ENCODE results near the gene CXorf49.
"Not testable (repeated sequence)": the region's sequence is repeated elsewhere in the genome, so short reads cannot be mapped to it uniquely, and the experiment has no call there.

CXorf49 gene

GRCh38 chrX:71697466-71698298 lies 20.4 kb downstream of the CXorf49 start:
- H4K20me1 ChIP-seq (ENCODE audit: insufficient read depth, low read length, poor library complexity, severe bottlenecking); H3K4me1 ChIP-seq (ENCODE audit: insufficient read depth, low read length, poor library complexity, severe bottlenecking); H3K9ac ChIP-seq (ENCODE audit: low read depth, low read length, poor library complexity, severe bottlenecking); H3K36me3 ChIP-seq (ENCODE audit: insufficient read depth, low read length); H3K4me2 ChIP-seq (ENCODE audit: low read depth, low read length, poor library complexity, severe bottlenecking); H2AFZ ChIP-seq (ENCODE audit: low read length); H3F3A ChIP-seq (ENCODE audit: low read depth); H3K9me2 ChIP-seq (replicated peaks; ENCODE audit: low read depth, low read length); H3K9me3 ChIP-seq (ENCODE audit: insufficient read depth, low read depth, low read length); H3K4me3 ChIP-seq (ENCODE audit: low read length, poor library complexity, severe bottlenecking); H3K79me2 ChIP-seq (ENCODE audit: insufficient read depth, low read length); H3K27me3 ChIP-seq (ENCODE audit: insufficient read depth, low read length, poor library complexity, severe bottlenecking): not testable (repeated sequence)

GRCh38 chrX:71696641-71697465 lies 21.2 kb downstream of the CXorf49 start:
- not testable (repeated sequence) for H3K4me2 ChIP-seq (ENCODE audit: low read depth, low read length, poor library complexity, severe bottlenecking); H3K9ac ChIP-seq (ENCODE audit: low read depth, low read length, poor library complexity, severe bottlenecking); H2AFZ ChIP-seq (ENCODE audit: low read length); H4K20me1 ChIP-seq (ENCODE audit: insufficient read depth, low read length, poor library complexity, severe bottlenecking); H3K79me2 ChIP-seq (ENCODE audit: insufficient read depth, low read length); H3K4me3 ChIP-seq (ENCODE audit: low read length, poor library complexity, severe bottlenecking); H3K27me3 ChIP-seq (ENCODE audit: insufficient read depth, low read length, poor library complexity, severe bottlenecking); H3K9me2 ChIP-seq (replicated peaks; ENCODE audit: low read depth, low read length); H3K9me3 ChIP-seq (ENCODE audit: insufficient read depth, low read depth, low read length); H3F3A ChIP-seq (ENCODE audit: low read depth); H3K4me1 ChIP-seq (ENCODE audit: insufficient read depth, low read length, poor library complexity, severe bottlenecking); H3K36me3 ChIP-seq (ENCODE audit: insufficient read depth, low read length)

- no peaks in the 10 kb centered on the region for H3K9me2 ChIP-seq (replicated peaks; ENCODE audit: low read depth, low read length)
- H3K4me2 ChIP-seq (ENCODE audit: low read depth, low read length, poor library complexity, severe bottlenecking): no peak overlapping the region
- TF ChIP-seq EZH2phosphoT487 (IDR thresholded peaks at IDR 0.05; ENCODE audit: borderline replicate concordance): no peak
- H3K36me3 ChIP-seq (ENCODE audit: insufficient read depth, low read length): no peaks in the 10 kb centered on the region
- no peaks in the 10 kb centered on the region for H3K9me3 ChIP-seq (ENCODE audit: insufficient read depth, low read depth, low read length)
- no peaks in the 10 kb centered on the region for H3F3A ChIP-seq (ENCODE audit: low read depth)
- H3K79me2 ChIP-seq (ENCODE audit: insufficient read depth, low read length): no peaks in the 10 kb centered on the region
- H3K27me3 ChIP-seq (ENCODE audit: insufficient read depth, low read length, poor library complexity, severe bottlenecking): no peaks in the 10 kb centered on the region
- H3K9ac ChIP-seq (ENCODE audit: low read depth, low read length, poor library complexity, severe bottlenecking): no peak overlapping the region
- no peaks in the 10 kb centered on the region for H3K4me1 ChIP-seq (ENCODE audit: insufficient read depth, low read length, poor library complexity, severe bottlenecking)
- no peak overlapping the region for H3K4me3 ChIP-seq (ENCODE audit: low read length, poor library complexity, severe bottlenecking)
- H4K20me1 ChIP-seq (ENCODE audit: insufficient read depth, low read length, poor library complexity, severe bottlenecking): no peaks in the 10 kb centered on the region
- no peak overlapping the region for H2AFZ ChIP-seq (ENCODE audit: low read length)
Measured at GRCh38 chrX:71679575-71680207, 38.4 kb downstream of the CXorf49 start.

- not testable (repeated sequence) for H3K9ac ChIP-seq (ENCODE audit: low read depth, low read length, poor library complexity, severe bottlenecking); H3K4me3 ChIP-seq (ENCODE audit: low read length, poor library complexity, severe bottlenecking); H4K20me1 ChIP-seq (ENCODE audit: insufficient read depth, low read length, poor library complexity, severe bottlenecking); H3K4me2 ChIP-seq (ENCODE audit: low read depth, low read length, poor library complexity, severe bottlenecking); H3K9me3 ChIP-seq (ENCODE audit: insufficient read depth, low read depth, low read length); H3K4me1 ChIP-seq (ENCODE audit: insufficient read depth, low read length, poor library complexity, severe bottlenecking); H2AFZ ChIP-seq (ENCODE audit: low read length); H3K79me2 ChIP-seq (ENCODE audit: insufficient read depth, low read length); H3K27me3 ChIP-seq (ENCODE audit: insufficient read depth, low read length, poor library complexity, severe bottlenecking); H3F3A ChIP-seq (ENCODE audit: low read depth); H3K9me2 ChIP-seq (replicated peaks; ENCODE audit: low read depth, low read length); H3K36me3 ChIP-seq (ENCODE audit: insufficient read depth, low read length)
Measured at GRCh38 chrX:71677195-71677594, 40.9 kb downstream of the CXorf49 start.

- not testable (repeated sequence) for H2AFZ ChIP-seq (ENCODE audit: low read length); H3K9ac ChIP-seq (ENCODE audit: low read depth, low read length, poor library complexity, severe bottlenecking); H3K9me2 ChIP-seq (replicated peaks; ENCODE audit: low read depth, low read length); H3K4me1 ChIP-seq (ENCODE audit: insufficient read depth, low read length, poor library complexity, severe bottlenecking); H4K20me1 ChIP-seq (ENCODE audit: insufficient read depth, low read length, poor library complexity, severe bottlenecking); H3K79me2 ChIP-seq (ENCODE audit: insufficient read depth, low read length); H3K9me3 ChIP-seq (ENCODE audit: insufficient read depth, low read depth, low read length); H3K4me3 ChIP-seq (ENCODE audit: low read length, poor library complexity, severe bottlenecking); H3K36me3 ChIP-seq (ENCODE audit: insufficient read depth, low read length); H3K27me3 ChIP-seq (ENCODE audit: insufficient read depth, low read length, poor library complexity, severe bottlenecking); H3F3A ChIP-seq (ENCODE audit: low read depth); H3K4me2 ChIP-seq (ENCODE audit: low read depth, low read length, poor library complexity, severe bottlenecking)
Measured at GRCh38 chrX:71676068-71676795, 41.9 kb downstream of the CXorf49 start.

GRCh38 chrX:71675636-71676035 lies 42.4 kb downstream of the CXorf49 start:
- not testable (repeated sequence) for H3K79me2 ChIP-seq (ENCODE audit: insufficient read depth, low read length); H4K20me1 ChIP-seq (ENCODE audit: insufficient read depth, low read length, poor library complexity, severe bottlenecking); H3K9ac ChIP-seq (ENCODE audit: low read depth, low read length, poor library complexity, severe bottlenecking)

More at GRCh38 chrX:71675636-71676035, 42.4 kb downstream of the CXorf49 start:
- not testable (repeated sequence) for H2AFZ ChIP-seq (ENCODE audit: low read length); H3K27me3 ChIP-seq (ENCODE audit: insufficient read depth, low read length, poor library complexity, severe bottlenecking); H3K9me3 ChIP-seq (ENCODE audit: insufficient read depth, low read depth, low read length); H3F3A ChIP-seq (ENCODE audit: low read depth); H3K36me3 ChIP-seq (ENCODE audit: insufficient read depth, low read length); H3K4me2 ChIP-seq (ENCODE audit: low read depth, low read length, poor library complexity, severe bottlenecking); H3K4me3 ChIP-seq (ENCODE audit: low read length, poor library complexity, severe bottlenecking); H3K9me2 ChIP-seq (replicated peaks; ENCODE audit: low read depth, low read length)
- H3K4me1 ChIP-seq (ENCODE audit: insufficient read depth, low read length, poor library complexity, severe bottlenecking): peaks cover 14% of the 10 kb centered on the region
